ENCODE data around the gene RPS6KA2.

The RPS6KA2 gene

DNA sequence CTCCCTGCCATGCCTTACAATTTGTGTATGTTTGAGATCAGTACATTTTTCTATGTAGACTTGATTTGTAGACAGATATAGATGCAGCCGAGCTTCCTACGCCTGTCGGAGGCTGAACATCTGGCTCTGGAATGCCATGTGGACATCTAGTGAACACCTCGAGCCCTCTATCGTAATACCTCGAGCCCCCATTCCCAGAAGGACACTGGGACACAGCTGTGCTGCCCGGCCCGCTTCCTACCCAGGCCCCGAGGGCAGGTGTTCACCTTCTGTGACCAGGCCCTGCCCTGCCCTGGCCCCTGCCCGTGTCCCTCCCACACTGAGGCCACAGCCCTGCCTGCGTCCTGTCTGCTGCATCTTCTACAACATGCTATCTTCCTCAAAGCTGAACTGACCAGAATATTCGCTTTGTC, 12.9 kb downstream of the RPS6KA2 start:
- ATAC-seq: no peak

DNA sequence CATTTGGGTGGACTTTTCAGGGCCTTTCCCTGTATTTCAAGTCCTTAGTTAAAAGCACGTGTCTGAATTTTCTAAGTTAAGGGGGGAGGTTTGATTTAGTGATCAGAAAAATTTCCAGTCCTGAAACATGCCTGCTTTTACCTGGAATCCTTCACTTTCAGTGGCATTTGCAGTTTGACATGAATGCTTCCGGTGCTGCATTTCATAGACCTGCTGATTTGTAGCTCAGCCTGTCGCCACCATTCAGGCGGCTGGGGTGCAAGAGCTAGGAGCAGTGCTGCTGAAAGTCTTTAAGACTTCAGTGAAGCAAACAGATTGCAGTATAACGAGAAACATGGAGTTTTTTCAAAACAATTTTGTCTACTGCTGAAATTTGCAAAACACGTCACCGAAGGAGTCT, 14.0 kb downstream of the RPS6KA2 start:
- no peak for ATAC-seq

DNA sequence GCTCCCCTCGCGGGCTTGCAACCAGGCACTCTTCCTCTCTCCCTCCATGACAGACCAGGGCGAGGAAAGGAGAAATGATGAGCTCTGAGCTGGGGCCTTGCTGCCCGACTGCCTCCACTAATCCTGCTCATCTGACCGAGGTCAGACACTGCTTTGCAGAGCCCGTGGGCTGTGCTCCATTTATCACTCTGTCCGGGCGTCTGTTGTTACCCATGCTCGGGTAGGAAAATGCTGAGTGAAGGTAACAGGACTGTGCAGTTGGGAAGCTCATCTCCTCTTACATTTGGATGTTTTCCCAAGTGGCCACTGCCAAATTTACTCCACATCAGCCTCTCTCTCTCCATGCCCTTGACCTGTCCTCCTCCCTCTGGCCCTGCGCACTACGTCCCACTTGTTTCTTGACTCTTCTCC, 14.6 kb downstream of the RPS6KA2 start:
- ATAC-seq: no peak

DNA sequence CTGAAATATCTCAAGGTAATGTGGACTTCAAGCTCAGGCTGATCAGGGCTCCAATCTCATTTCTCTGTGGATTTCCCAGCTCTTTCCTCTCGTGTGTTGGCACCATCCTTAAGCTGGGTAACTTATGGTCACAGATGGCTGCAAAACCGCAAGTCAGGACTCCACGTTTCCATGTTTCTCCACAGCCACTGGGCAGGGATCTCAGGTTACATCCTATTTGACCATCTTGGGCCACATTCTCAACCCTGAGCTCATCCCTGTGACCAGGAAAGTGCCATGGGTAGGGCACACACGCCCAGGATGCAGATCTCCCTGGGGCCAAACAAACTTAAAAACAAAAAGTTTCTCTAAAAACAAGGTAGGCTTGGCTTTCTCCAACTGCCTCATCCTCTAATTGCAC, 15.4 kb downstream of the RPS6KA2 start:
- ATAC-seq: no peak

DNA sequence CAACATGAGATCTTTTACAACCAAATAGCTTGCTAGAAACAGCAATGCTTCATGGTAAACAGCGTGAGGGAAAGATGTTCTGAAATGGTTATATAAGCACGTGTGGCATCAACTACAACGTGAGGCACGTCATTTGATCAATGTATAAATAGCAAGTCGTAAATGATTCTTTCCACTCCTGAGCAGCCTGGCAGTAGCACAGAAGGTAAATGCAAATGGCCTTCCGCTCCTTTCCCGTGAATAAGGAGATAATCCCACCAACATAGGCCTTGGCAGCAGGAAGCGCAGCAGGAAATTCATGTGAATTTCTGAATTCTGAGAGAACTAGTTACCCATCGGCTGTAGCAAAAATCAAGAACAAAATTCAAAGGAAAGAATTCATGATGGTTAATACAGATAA, 17.0 kb downstream of the RPS6KA2 start:
- no peak for ATAC-seq

DNA sequence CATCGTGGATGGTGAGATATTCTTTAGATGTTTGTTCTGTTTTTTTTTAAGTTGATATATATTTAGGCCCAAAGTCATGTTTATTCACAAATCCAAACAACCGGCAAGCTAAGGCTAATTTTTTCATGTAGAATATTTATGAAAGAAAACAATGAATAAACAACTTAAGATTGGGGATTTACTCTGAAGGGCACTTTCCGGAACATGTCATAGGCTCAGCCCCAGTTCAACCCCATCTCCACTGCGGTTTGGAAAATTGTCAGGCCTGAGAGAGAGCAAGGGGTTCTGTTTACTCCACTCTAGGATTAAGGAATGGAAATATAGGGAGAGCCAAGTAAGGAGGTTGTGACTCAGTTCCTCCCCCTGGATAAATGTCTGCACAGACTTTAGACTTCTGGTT, 18.3 kb downstream of the RPS6KA2 start:
- ATAC-seq: no peak

DNA sequence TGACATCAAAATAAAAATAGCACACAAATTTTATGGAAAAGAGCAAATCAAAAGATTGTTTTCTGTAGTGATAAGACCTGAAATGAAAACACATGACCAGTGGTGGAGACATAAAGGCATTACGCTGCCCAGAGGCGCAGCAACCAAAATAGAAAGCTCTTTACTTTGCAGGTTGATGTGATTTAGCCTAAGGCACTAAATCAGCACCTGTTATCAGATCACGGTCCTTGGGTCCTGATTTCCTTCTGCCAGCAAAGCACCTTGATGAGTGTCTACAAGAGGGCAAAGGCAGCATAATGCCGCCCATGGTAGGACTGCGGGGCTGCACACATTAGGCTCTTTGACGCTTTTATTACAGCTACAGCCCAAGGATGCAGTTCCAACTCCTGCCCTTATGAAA, 21.3 kb downstream of the RPS6KA2 start:
- ATAC-seq: no peak

DNA sequence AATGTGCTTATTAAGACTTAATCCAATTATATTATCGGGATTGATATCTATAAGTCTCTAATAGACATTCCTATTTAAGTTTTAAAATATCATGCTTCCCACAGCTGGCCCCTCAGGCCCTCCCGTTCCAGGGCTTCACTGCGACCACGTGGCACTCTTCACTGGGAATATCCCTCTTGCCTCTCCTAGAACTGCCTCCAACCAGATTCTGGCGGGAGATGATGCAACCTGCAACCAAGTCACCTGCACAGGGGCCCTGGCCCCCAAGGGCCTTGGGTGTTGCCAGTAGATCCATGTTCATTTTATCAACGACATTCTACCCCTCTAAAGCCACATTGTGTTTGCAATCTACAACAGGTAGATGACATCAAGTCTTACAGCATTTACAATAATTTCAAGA, 22.1 kb downstream of the RPS6KA2 start:
- ATAC-seq: no peak

DNA sequence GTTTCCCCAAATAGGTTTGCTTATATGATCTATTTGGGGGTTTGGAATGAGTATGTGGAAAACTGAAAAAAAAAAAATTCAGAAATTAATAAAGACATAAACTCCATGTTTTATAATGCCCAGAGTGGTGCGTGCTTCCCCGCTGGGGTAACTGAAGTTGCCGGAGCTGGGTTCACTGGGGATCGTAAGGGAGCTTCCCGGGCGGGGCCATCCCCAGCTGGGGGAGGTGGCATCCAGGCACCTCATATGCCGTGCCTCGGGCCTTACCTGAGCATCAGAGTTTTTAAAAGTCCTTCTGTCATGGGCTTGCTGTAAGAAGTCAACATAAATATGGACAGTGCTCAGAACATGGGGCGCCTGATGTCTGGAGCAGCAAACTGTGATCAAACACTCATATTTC, 22.7 kb downstream of the RPS6KA2 start:
- no peak for ATAC-seq

DNA sequence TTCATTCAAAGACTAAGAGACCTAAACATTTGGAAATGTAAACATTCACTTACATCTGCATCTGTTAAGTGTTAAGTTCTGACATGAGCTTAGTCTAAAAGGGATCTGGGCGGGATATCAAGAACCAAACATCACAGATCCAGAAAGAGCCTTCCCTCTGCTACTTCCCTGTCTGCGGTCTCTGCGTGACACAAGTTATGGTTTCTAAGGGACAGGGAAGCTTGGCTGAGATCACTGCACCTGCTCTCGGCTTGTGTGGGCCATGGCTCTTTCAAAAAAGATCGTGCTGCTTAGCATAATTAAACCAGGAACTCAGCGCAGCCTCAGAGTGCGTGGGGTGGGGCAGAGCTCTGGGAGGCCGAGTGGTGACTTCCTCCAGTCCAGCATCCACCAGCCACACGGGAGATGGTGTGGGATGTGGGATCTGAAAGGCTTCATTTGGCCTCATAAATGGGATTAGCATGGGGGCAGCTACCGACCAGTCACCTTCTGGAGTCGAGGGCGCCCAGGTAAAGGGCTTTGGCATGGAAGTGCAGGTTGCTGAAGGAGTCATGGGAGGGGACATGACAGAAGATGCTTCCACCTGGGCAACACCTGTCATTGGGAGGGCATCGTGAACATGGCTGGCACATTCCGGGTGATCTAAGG, 23.9 kb downstream of the RPS6KA2 start:
- no peak for ATAC-seq

DNA sequence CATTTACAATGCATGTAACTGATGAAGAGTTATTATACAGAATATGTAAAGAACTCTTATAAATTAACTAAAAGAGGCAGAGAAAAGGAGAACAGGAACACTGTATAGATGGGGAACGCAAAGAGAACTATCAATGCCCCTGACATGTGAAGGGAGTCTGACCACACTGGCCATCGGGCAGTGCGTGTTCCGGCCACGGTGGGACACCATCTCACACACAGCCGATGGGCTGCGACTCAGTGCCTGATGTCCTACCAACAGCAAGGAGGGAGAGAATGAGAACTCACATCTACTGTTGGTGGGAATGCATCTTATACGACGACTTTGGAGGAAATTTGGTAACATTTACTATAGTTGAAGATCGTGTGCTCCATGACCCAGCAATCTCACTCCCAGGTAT, 25.1 kb downstream of the RPS6KA2 start:
- ATAC-seq: no peak

DNA sequence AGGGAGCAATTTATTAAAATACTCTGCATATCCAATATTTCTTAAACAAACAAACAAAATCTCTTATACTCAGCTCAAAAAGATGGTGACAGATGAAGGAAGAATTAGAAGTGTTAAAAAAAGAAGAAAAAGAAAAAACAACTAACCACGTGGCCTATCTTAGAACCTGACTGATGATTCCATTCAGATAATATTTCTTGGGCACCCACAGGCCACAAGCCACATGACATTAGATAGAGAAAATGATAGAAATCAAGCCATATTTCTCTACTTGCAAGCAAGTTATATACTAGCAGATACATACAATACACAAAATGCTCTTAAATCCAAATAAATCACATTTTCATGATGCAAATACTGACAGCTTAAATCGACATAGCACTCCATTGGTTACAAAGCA, 26.1 kb downstream of the RPS6KA2 start:
- ATAC-seq: no peak

DNA sequence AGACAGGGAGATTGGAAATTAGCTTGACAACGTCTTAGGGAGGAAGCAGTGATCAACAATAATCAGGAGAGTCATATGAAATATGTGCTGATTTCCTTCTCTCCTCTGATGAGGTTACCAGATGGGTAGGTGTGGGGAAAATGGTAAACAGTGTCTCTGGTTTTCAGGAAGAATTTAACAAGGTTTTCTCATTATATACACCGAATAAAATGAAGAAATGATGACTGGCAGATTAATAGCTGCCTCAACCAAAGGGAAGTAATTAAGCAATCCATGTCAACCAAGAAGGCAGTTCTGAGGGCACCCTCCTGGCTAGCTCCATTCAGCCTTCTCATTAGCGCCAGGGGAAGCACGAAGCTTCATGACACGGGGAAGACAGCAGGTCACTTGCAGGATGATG, 27.8 kb downstream of the RPS6KA2 start:
- no peak for ATAC-seq

DNA sequence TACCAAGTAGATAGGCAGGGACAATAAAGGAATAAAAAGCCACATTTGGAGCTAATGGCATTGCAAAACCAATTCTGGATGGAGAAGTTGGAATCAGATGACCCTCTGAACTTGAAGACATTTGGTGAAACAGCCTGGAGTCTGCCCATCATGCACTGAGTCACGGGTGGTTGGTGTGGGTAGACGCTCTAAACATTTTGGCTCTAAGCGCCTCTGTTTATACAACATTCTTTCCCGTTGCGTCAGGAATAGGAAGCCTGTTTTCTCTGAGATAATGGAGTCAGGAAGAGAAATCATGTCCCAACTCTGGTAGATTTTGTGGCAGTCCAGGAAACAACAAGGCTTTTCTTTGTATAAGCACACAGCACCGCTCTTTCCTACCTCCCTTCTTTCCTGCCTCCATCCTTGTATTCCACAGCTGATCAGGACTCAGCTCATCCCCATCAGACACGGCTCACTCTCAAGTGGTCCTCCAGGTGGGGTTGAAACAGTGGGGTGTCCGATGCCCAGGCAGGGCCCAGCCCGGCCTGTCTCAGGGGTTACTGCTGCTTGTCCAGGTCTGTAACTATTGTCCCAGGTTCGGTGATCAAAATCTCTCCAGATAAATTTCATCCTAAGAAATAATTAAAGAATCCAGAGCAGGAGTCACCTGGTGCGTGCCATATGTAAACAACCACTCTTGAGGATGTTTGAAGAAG, 28.5 kb downstream of the RPS6KA2 start:
- ATAC-seq: no peak

DNA sequence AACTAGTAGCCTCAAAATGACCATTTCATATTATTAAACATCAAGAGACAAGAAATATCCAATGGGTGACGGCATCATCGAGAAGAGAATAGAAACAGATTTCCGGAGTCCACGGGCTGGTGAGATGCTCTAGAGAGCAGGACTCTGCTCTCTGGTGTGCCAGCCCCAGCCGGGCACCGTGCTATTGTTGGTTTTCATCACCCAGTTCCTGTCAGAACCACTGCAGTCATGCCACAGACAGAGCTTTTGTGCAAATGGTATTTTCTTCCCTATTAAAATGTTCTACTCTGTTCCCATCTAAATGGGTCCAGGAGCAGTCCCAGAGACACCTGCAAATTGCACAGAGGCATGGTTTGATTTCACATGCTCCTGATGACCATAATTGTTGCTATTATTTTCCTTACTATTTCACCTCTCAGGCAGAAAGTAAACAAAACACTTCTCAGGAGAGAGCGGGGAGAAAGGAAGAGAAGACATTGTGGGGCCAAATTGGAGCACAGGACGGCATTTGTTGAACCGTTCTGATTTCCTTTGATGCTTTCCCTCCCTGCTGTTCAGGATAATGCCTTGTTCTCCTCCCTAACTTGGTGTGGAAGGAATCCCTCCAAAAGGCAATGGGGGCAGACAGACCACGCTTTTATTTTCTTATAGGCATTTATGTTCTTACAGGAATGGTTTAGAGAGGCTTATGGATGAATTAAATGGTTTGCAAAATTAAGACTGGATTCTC, 29.2 kb downstream of the RPS6KA2 start:
- no peak for ATAC-seq

DNA sequence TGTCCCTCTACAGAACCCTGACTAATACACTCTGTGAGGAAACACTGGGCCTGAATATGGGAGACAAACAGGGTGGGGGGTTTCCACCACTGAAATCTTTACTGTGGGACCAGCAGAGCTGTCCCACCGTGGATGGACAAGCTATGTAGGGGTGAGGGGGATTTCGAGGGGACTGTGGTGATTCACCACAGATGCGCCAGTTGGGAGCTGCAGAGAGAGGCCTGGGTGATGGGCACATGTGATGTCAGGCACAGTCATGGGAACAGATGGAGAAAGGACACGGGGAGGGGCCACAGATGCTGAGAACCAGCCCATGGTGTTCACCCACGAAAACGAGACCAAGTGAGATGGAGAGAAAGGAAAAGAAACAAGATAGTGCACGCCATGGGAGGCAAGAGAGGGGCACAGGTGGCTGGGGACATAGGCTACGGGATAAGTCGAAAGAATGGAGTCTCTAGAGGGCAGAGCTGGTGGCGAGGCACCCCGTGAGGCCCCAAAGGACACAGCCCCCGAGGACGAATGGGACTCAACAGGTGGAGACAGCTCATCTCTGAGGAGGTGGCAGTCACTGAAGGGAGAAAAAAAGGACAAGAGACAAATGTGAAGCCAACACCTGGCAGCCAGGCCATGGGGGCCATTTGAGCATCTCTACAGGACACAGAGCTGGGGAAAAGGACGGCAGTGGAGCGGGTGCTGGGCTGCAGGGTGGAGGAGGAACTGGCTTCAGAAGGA, 30.1 kb downstream of the RPS6KA2 start:
- no peak for ATAC-seq

DNA sequence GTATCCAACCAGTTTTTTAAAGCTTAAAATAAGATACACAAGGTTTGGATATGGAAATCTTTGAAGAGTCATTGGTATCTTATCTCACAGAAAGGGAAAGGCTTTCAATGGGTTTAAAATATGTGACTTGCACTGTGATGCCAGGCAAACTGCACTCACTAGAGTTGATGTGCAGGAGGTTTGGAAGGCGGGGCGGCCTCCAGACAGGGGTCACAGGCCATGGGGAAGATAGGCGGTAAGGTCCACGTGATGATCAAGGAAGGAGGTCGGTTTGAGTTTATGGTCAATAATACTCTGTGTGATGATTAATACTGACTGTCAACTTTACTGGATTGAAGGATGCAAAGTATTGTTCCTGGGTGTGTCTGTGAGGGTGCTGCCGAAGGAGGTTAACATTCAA, 31.1 kb downstream of the RPS6KA2 start:
- no peak for ATAC-seq

DNA sequence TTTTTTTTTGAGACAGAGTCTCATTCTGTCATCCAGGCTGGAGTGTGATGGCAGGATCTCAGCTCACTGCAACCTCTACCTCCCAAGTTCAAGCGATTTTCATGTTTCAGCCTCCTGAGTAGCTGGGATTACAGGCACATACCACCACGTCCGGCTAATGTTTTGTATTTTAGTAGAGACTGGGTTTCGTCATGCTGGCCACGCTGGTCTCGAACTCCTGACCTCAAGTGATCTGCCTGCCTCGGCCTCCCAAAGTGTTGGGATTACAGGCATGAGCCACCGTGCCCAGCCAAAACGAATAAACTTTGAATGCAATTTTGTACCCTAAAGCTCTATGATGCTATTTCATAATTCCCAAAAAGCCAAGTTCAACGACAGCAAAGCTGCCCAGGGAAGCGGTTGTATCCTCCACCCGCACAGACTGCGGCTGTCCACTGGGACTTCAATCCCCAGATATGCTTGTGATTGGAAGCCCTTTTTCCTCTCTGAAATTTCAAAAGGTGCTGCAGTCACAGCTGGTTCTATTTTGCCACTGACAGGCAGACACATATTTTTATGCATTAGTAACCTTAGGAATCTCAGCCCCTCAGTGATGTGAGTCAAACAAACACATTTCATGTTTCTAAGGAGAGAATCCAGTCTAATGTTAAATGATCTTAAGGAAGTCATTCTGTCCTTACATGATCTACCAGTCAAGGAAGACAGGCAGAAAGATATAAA, 31.8 kb downstream of the RPS6KA2 start:
- ATAC-seq: no peak

DNA sequence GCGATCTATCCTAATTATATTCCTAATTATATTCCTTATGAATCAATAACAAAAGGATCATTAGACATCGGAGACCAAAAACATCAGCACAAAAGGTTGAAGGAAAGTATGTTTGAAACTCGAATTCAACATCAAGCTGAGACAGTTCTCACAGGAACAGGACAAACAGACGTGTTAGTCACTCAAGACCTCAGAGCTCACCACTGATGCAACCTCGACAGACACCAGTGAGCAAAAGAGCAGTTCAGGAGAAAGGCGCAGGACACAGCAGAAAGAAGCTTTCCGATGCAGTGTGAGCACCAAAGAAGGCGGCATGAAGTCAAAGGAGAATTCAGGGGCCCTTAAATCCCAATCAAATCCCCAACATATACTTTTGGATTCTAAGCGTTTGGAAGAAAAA, 34.2 kb downstream of the RPS6KA2 start:
- ATAC-seq: no peak

DNA sequence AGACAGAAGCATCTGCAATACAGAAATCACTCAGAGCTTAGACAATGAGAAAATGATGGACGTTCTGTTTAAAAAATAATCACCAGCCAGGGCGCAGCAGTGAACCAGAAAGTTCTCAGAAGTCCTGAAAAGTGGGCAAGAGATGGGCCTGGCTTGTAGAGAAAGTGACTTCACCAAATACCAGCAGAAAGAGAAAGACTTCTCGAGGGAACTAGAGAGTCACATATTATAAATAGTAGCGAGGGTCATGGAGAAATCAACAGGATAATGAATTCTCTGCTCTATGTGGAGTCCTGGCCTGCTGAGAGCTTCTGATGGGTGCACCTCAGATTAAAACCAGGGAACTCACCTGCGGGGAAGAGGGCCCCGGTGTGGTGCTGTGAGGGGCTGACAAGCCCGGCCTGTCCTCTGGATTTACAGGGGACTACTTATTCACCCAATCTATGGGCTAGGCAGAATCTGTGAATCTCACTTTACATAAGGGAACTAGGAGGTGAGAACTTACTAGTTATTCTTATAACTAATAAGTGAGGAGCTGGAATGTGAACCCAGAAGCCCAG, 35.0 kb downstream of the RPS6KA2 start:
- no peak for ATAC-seq

DNA sequence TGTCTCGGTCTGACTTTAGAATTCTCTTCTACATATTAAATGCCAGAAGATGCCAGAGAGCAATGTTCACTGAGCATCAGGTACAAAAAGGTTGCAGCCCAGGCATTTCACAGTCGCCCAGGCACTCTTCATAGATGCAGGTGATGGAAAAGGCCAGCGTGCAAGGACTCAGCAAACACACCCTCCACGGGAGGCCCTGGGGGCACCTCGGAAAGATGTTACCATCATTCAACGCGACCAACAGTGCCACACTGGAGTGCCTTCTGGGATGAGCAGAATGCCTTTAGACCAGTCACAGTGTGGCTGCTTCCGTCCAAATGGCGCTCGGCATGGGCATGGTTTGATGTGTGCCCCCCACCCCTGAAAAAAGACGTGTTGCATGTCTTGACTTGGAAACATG, 36.0 kb downstream of the RPS6KA2 start:
- ATAC-seq: no peak

DNA sequence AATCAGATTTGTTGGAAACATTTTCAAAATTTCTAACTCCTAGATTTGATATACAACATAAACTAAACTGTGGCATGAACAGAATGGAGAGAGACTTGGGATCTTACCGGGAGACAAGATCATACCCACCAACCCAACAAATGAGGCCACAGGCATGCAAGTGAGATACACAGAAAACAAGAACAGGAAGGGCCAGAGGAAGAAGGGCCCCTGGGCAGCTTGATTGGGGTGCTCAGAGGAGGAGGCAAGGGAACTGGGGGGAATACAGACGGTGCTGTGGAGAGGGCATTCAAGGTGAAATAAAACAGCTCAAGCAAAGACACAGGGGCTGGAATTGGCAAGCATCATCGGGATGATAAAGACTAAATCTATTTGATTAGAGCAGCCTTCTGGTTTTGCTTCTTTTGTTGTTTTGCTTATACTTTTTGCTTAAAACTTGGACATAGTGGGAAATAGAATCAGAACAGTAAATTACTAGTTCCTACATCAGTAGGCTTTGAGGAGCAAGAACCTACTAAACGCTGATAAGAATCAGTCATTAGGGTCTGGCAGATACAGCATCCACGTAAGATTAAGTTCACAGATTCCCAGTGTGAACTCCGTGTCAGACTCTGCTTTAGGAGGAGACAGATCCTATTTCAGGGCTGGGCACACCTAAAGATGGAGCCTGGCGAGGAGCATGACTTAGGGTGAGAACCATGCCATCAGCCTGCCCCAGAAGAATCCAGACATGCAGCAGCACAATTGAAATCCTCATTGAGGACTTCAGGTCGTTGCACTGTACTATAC, 37.1 kb downstream of the RPS6KA2 start:
- no peak for ATAC-seq

Data from activated CD4-positive, CD25-positive, alpha-beta regulatory T cell treated with anti-CD3 and anti-CD28 coated beads, Interleukin-2, amount 50 U/mL, for 24 hours (primary cell).